ENCODE data around the gene KCND1.

Gene KCND1

DNA sequence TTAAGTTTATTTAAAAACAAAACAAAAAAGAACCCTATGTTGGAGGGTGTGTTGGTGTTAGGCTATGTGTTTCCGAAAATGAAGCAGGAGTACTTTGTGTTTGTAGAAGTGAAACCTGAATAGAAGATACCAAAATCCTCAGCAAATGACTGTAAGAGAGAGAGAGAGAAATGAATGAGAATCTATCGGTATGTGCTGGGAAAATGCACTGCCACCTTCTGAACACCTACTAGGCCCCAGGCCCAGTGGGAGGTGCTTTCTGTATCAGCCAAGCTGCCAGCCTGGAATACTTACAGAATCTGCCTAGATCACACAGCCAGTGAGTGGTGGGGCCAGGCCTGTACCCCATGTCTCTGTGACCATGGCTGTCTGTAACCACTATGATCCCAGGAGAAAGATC is 37.9 kb downstream of the KCND1 start:
- TF ChIP-seq, protein P1, sequence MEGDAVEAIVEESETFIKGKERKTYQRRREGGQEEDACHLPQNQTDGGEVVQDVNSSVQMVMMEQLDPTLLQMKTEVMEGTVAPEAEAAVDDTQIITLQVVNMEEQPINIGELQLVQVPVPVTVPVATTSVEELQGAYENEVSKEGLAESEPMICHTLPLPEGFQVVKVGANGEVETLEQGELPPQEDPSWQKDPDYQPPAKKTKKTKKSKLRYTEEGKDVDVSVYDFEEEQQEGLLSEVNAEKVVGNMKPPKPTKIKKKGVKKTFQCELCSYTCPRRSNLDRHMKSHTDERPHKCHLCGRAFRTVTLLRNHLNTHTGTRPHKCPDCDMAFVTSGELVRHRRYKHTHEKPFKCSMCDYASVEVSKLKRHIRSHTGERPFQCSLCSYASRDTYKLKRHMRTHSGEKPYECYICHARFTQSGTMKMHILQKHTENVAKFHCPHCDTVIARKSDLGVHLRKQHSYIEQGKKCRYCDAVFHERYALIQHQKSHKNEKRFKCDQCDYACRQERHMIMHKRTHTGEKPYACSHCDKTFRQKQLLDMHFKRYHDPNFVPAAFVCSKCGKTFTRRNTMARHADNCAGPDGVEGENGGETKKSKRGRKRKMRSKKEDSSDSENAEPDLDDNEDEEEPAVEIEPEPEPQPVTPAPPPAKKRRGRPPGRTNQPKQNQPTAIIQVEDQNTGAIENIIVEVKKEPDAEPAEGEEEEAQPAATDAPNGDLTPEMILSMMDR (IDR thresholded peaks at IDR 0.05): no peak

DNA sequence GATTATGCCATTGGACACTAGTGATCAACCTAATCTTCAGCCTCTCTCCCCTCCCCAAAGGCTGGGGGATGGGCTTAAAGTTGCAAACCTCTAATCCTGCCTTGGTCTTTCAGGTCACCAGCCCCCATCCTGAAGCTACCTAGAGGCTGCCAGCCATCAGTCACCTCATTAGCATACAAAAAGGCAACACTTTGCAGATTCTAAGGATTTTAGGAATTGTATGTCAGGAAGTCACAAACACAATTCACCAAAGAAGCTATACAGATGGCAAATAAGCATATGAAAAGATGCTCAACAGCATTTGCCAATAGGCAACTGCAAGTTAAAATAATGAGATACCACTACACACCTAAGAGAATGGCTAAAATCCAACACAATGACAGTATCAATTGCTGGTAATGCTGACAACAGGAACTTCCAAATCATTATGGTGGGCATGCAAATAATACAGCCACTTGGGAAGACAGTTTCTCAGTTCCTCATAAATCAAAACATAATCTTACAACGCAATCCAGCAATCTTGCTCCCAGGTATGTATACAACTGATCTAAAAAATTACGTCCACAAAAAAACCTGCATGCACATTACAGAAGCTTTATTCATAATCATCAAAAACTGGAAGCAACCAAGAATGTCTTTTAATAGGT is 43.8 kb downstream of the KCND1 start:
- no peak for DNase-seq (ENCODE audit: low spot score)
- Histone ChIP-seq H3K4me3 (no peak overlapping the region), H3K27ac (no peak overlapping the region)
- TF ChIP-seq, protein P1 (IDR thresholded peaks at IDR 0.05): no peak

More for the DNA sequence above, 37.9 kb downstream of the KCND1 start:
- no peak overlapping the region for H3K4me3 ChIP-seq
- no peak overlapping the region for H3K27ac ChIP-seq
- DNase-seq (ENCODE audit: low spot score): no peak

DNA sequence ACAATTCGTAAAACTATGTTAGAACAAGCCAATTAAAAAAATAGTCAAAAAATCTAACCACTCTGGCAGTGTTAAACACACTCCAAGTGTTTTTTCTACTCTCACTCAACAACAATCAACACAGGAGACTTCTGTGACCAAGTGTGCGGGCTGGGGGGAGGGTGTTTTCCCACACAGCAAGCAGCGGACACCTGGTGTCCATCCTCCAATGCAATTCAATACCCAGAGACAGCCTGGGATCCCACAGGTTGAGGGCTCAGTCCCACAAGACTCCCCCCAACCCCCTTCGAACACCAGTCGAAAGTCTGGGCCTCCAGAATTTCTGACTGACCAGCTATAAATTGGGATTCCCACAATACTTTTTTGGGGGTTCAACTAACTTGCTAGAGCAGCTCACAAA is 44.5 kb downstream of the KCND1 start:
- no peak overlapping the region for H3K27ac ChIP-seq
- no peak for DNase-seq (ENCODE audit: low spot score)
- TF ChIP-seq, protein P1 (IDR thresholded peaks at IDR 0.05): no peak
- no peak overlapping the region for H3K4me3 ChIP-seq

DNA sequence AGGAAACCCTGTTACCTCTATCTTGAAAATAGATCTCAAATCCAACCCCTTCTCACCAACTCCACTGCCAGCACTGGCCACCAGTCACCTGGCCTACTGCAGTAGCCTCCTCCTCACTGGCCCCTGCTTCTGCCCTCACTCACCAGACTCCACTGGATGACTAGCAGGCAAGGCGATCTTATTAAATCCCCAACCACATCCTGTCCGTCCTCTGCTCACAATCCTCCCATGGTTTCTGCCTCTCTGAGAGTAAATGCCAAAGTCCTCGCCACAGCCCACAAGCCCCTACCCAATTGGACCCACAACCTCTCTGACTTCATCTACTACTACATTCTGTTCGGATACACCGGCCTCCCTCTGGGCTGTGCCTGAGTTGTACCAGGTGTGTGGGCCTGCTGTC is 47.4 kb downstream of the KCND1 start:
- no peak overlapping the region for H3K27ac ChIP-seq
- H3K4me3 ChIP-seq: no peak overlapping the region
- no peak for DNase-seq (ENCODE audit: low spot score)
- TF ChIP-seq, protein P1 (IDR thresholded peaks at IDR 0.05): no peak

DNA sequence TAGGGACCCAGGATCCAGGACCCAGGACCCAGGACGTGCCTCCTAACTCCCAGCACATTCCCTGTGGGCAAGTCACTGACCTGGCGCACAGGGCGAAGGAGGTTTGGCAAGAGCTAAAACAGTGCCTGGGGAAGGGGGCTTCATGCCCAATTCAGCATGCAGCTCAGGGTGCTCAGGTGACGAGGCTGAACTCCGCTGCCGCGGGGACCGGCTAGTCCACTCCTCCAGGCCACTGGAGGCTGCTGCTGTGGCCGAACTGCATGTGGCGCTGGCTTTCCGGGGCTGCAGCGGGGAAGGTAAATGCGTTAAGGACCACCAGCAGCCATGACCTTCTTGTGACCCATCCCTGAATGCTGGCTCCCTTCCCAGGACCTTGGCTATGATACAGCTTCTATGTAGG is 47.9 kb downstream of the KCND1 start:
- DNase-seq (ENCODE audit: low spot score): no peak
- no peak overlapping the region for H3K27ac ChIP-seq
- H3K4me3 ChIP-seq: no peak overlapping the region
- TF ChIP-seq, protein P1 (IDR thresholded peaks at IDR 0.05): no peak

DNA sequence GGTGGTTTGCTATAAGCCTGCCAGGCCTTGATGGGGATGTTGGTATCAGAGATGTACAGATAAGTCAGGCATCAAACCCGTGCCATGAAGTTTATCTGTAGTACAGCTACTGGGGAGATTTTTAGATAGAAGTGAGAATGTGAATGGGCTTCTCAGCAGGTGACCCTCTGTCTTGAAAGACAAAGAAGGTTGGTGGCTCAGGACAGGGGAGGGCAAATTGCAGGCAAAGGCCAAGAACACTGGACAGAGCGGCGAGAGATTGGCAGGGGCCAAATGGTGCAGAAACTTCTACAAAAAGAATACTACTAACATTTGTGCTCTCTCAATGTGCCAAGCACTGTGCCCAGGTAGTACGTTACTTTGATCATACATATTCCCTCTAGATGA is 50.9 kb downstream of the KCND1 start:
- DNase-seq (ENCODE audit: low spot score): no peak
- H3K27ac ChIP-seq: peak overlapping the region in 1 of 2 donors; percentile 28
- TF ChIP-seq, protein P1 (IDR thresholded peaks at IDR 0.05): no peak
- no peak overlapping the region for H3K4me3 ChIP-seq

DNA sequence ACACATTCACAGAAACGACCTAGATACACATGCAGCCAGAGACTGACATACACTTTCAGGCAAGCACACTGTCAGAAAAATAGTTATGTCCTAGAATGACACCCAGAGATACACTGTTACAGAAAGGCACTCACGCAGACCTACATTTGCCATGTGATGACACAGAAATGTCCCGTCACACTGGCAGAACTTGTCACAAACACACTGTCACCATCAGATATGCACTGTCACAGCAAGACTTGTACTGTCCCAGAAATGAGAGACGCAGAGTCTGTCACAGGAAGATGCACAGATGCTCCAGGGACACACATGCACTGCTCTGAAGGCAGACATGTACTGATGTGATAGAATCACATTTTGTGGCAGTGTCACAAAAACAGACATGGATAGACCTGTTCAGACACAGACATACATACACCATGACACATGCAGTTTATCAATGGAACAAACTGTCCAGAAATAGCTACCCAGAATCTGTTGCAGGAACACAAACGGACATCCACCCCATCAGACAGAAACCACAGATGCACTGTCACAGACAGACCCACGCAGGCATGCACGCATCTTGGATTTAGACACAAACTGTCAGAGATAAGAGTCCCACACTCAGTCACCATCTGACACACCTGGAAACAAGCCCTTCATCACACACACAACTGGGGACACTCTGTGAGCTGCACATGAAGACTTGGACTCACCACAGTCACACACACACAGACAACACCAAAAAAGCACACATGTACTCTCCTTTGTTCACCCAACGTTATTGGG is 51.5 kb downstream of the KCND1 start:
- DNase-seq (ENCODE audit: low spot score): no peak
- peak overlapping the region; percentile 51 to 92 for H3K27ac ChIP-seq

More for the DNA sequence above, 51.5 kb downstream of the KCND1 start:
- TF ChIP-seq, protein P1 (IDR thresholded peaks at IDR 0.05): no peak
- no peak overlapping the region for H3K4me3 ChIP-seq
